Pancreas (tissue), 10 donors: ENCODE measurements around the gene ABCB11. TPM values are rescaled to one million over a fixed set of nuclear protein-coding genes. Genes with fewer than 3 reads are reported as not detected.

Experiments
- ATAC-seq, 4 donors: fragments of 200-7000 bp; cut with Tn5 transposase; one replicate each; pipeline versions ENCODE4 v1.8.0 to v1.9.1; 2020; ENCODE audit warnings: mild to moderate bottlenecking in 4 of 4, moderate library complexity in 4 of 4
- DNase-seq, 6 donors: peaks; one replicate each; pipeline ENCODE4 v3.0.0-alpha.2; 2020
- FAIRE-seq: peaks from 2 replicates; lab custom pipeline; 2012; peaks lifted over from hg19 to GRCh38; lab: Jason Lieb, UNC
- H3K27ac ChIP-seq, 4 donors: fragments of 200-600 bp; sonication (generic); 1 replicate in 3 of 4; 2 replicates in 1 of 4; pipeline versions ENCODE4 v1.5.0 to v1.8.0; 2020
- H3K27me3 ChIP-seq, 4 donors: fragments of 200-600 bp; one replicate each; pipeline ENCODE4 v1.8.0; 2021
- H3K36me3 ChIP-seq, 3 donors: fragments of 200-600 bp; sonication (generic) in 1 of 3; one replicate each; pipeline versions ENCODE4 v1.5.0 to v1.8.0; 2020 to 2021
- H3K4me1 ChIP-seq, 3 donors: fragments of 200-600 bp; one replicate each; pipeline ENCODE4 v1.8.0; 2021
- H3K4me3 ChIP-seq, 4 donors: fragments of 200-600 bp; sonication (generic) in 2 of 4; one replicate each; pipeline versions ENCODE4 v1.5.0 to v1.8.0; 2020 to 2021
- H3K9me3 ChIP-seq, 4 donors: fragments of 200-600 bp; one replicate each; pipeline ENCODE4 v1.8.0; 2021
- WGBS, 2 donors: extraction: QIAGEN DNeasy Blood & Tissue Kit; methylation state at CpG; one replicate each; pipeline ENCODE4 v1.1.7; 2013; 5-methylcytosine and 5-hydroxymethylcytosine counted together
- intact Hi-C, 3 donors: fragments of 100-400 bp; cut with DNase I; formaldehyde crosslinking; loops; one replicate each; pipeline versions ENCODE4 v1.11.1 to v1.14.2; 2022
- polyA plus RNA-seq, 2 donors: library from polyadenylated mRNA; stranded (reverse); fragments of 200-250 nt; gene quantifications; one replicate each; pipeline ENCODE4 v1.2.3, GENCODE V29; 2013
- total RNA-seq, 6 donors: library from RNA; stranded (reverse); fragmentation: NEBNext Ultra II Directional in 4 of 6; extraction: Animal tissue kit (Norgen Biotek cat#: 25700) in 4 of 6; gene quantifications; one replicate each; pipeline versions ENCODE4 v1.2.1 to v1.2.4, GENCODE V29; 2021 to 2023
- TF ChIP-seq, protein P1 (sequence below), 4 donors: fragments of 200-600 bp; sonication (generic) in 3 of 4; IDR thresholded peaks; one replicate each; pipeline versions ENCODE4 v1.5.0 to v1.8.0; 2021; ENCODE audit warnings: antibody characterized with exemption in 4 of 4
- donor health status: healthy with polysubstance abuse.
- donor health status: DM: no; HTN: no; CAD: no; lungs with moderate emphysema.
- donor health status: DM: no; HTN: no; CAD: no.
- donor health status: control.
- donor health status: control.
- donor health status: Bipolar disorder and iron deficiency.
- donor health status: DM: yes; HTN: yes; CAD: no.
- donor health status: DM: no; HTN: no; CAD: no.
- donor health status: DM: no; HTN: no; CAD: no.
- donor health status: DM: yes; HTN: yes; CAD: no.

ABCB11 gene
- total and polyA plus RNA-seq, 8 donors = 0.02 to 0.12 (median 0.04) TPM; not detected in 2

DNA sequence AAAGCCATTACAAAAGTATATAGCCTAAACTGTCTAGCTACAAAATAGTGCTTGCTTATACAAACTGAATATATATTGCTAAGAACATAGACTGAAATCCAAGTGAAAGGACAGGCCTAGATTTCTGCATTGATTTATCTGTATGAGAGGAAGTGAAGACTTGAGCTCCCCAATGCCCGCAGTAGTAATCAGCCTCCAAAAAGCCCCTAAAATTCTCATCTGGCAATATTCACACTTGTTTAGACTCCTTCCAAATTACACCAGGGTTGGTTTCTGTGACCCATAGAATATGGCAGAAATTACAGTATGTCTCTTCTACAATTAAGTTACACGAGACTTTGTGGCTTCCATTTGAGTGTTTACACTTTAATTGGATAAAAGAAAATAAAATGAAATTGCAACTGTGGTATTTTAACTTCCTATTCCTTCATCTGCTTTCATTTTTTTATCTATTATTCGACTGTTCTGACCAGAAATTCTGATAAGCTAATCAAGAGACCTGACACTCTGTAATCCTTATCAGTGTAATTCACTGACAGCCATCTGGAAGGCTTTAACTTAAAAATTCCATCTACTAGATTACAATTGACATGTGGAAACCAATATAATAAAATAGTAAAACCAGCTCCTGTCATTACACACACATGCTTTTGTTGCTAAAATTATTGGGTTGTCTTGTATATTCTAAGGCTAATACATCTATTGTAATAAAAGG lies 21.1 kb downstream of the ABCB11 start:
- H3K4me1 ChIP-seq = peaks cover 0 to 8% (median 5%) of the 10 kb centered on the region in 3 donors
- no peak overlapping the region for H3K27ac ChIP-seq
- H3K27me3 ChIP-seq = no peaks in the 10 kb centered on the region
- DNase-seq = no peak
- FAIRE-seq = no peak
- TF ChIP-seq, protein P1, sequence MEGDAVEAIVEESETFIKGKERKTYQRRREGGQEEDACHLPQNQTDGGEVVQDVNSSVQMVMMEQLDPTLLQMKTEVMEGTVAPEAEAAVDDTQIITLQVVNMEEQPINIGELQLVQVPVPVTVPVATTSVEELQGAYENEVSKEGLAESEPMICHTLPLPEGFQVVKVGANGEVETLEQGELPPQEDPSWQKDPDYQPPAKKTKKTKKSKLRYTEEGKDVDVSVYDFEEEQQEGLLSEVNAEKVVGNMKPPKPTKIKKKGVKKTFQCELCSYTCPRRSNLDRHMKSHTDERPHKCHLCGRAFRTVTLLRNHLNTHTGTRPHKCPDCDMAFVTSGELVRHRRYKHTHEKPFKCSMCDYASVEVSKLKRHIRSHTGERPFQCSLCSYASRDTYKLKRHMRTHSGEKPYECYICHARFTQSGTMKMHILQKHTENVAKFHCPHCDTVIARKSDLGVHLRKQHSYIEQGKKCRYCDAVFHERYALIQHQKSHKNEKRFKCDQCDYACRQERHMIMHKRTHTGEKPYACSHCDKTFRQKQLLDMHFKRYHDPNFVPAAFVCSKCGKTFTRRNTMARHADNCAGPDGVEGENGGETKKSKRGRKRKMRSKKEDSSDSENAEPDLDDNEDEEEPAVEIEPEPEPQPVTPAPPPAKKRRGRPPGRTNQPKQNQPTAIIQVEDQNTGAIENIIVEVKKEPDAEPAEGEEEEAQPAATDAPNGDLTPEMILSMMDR (IDR thresholded peaks at IDR 0.05) = no peak
- H3K9me3 ChIP-seq = no peaks in the 10 kb centered on the region
- intact Hi-C loops = no loop called here
- no peak for ATAC-seq
- H3K36me3 ChIP-seq = no peaks in the 10 kb centered on the region
- 35 to 45% methylated on average over 3 of the region's 3 CpGs for WGBS, 2 donors
- no peak overlapping the region for H3K4me3 ChIP-seq

DNA sequence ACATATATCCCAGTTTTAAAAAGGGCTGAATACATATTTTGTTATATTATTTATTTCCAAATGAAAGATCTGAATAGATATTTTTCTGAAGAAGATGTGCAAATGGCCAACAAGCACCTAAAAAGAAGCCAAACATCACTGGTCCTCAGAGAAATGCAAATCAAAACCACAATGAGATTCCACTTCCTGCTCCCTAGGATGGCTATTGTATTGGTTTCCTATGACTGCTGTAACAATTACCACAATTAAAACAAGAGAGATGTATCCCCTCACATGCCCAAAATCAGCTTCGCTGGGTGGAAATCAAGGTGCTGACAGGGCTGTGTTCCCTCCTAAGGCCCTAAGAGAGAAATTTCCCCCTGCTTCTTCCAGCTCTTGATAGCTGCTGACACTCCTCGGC lies 23.2 kb downstream of the ABCB11 start:
- Histone ChIP-seq H3K36me3 (no peaks in the 10 kb centered on the region), H3K4me1 (peaks cover 0 to 8% (median 5%) of the 10 kb centered on the region in 3 donors), H3K27ac (no peak overlapping the region), H3K27me3 (no peaks in the 10 kb centered on the region), H3K4me3 (no peak overlapping the region), H3K9me3 (no peaks in the 10 kb centered on the region)
- DNase-seq = no peak
- 76 to 87% methylated on average over 2 of the region's 2 CpGs for WGBS, 2 donors
- FAIRE-seq = no peak
- intact Hi-C loops = no loop called here
- TF ChIP-seq, protein P1 (IDR thresholded peaks at IDR 0.05) = no peak
- ATAC-seq = no peak

DNA sequence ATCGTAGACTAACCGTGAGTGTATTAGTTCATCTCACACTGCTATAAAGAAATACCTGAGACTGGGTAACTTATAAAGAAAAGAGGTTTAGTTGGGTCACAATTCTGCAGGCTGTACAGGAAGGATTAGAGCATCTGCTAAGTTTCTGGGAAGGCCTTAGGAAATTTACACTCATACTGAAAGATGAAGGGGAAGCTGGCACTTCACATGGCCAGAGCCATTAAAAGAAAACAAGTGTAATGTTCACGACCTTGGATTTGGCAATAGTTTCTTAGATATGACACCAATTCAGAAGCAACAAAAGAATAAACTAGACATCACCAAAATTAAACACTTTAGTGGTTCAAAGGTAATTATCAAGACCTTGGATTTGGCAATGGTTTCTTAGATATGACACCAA lies 23.8 kb downstream of the ABCB11 start:
- DNase-seq (no peak), FAIRE-seq (no peak), ATAC-seq (no peak)
- intact Hi-C loops = no loop called here
- no peaks in the 10 kb centered on the region for H3K9me3 ChIP-seq
- H3K36me3 ChIP-seq = no peaks in the 10 kb centered on the region
- no peak overlapping the region for H3K4me3 ChIP-seq
- TF ChIP-seq, protein P1 (IDR thresholded peaks at IDR 0.05) = no peak
- H3K27ac ChIP-seq = no peak overlapping the region
- WGBS, 2 donors = 69 to 74% methylated on average over 3 of the region's 3 CpGs
- H3K27me3 ChIP-seq = no peaks in the 10 kb centered on the region
- peaks cover 0 to 8% (median 5%) of the 10 kb centered on the region in 3 donors for H3K4me1 ChIP-seq

DNA sequence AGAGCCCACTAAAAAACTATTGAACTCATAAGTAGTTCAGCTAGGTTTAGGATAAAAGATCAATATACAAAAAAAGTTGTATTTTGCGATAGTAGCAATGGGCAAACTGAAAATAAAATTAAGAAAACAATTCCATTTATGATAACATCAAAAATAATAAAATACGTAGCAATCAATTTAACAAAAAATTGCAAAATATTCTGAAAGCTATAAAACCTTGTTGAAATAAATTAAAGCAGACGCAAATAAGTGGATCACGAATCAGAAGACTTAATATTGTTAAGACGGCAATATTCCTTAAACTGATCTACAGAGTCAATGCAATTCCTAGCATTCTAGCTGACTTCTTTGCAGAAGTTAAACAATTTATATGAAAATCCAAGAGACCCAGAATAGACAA lies 24.5 kb downstream of the ABCB11 start:
- ATAC-seq (no peak), DNase-seq (no peak), FAIRE-seq (no peak)
- intact Hi-C loops = no loop called here
- H3K4me1 ChIP-seq = peaks cover 0 to 8% (median 5%) of the 10 kb centered on the region in 3 donors
- no peak overlapping the region for H3K27ac ChIP-seq
- TF ChIP-seq, protein P1 (IDR thresholded peaks at IDR 0.05) = no peak
- H3K27me3 ChIP-seq = no peaks in the 10 kb centered on the region
- no peaks in the 10 kb centered on the region for H3K9me3 ChIP-seq
- 88 to 94% methylated on average over 5 of the region's 5 CpGs for WGBS, 2 donors
- H3K36me3 ChIP-seq = no peaks in the 10 kb centered on the region
- H3K4me3 ChIP-seq = no peak overlapping the region

DNA sequence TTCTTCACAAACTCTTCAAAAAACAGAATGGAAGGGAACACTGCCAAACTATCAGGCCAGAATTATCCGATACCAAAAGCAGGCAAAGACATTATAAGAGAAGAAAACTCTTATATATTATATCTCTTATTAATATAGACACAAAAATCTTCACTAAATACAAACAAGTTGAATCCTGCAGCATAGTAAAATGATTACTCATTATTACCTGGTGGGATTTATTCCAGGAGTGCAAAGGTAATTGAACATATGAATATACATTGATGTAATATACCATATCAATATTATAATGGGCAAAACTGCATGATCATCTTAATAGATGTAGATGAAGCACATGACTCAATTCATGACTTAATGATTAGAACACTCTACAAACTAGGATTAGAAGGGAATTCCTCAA lies 25.1 kb downstream of the ABCB11 start:
- Histone ChIP-seq H3K27me3 (no peaks in the 10 kb centered on the region), H3K4me3 (no peak overlapping the region), H3K36me3 (no peaks in the 10 kb centered on the region), H3K4me1 (peaks cover 0 to 7% (median 5%) of the 10 kb centered on the region in 3 donors), H3K9me3 (no peaks in the 10 kb centered on the region), H3K27ac (no peak overlapping the region)
- intact Hi-C loops = no loop called here
- DNase-seq (no peak), ATAC-seq (no peak), FAIRE-seq (no peak)
- WGBS, 2 donors = 89 to 90% methylated on average over 1 of the region's 1 CpG
- TF ChIP-seq, protein P1 (IDR thresholded peaks at IDR 0.05) = no peak
